Measurements from ENCODE around the gene KLF3. TPM values are rescaled to one million over a fixed set of nuclear protein-coding genes. Genes with fewer than 3 reads are reported as not detected.

The KLF3 gene
- total and polyA plus RNA-seq, 9 of the 15 experiments (the other 6 are each of a cell fraction or from before 2014, with no cell fraction given) = 9.9 to 47.2 (median 18.1) TPM

DNA sequence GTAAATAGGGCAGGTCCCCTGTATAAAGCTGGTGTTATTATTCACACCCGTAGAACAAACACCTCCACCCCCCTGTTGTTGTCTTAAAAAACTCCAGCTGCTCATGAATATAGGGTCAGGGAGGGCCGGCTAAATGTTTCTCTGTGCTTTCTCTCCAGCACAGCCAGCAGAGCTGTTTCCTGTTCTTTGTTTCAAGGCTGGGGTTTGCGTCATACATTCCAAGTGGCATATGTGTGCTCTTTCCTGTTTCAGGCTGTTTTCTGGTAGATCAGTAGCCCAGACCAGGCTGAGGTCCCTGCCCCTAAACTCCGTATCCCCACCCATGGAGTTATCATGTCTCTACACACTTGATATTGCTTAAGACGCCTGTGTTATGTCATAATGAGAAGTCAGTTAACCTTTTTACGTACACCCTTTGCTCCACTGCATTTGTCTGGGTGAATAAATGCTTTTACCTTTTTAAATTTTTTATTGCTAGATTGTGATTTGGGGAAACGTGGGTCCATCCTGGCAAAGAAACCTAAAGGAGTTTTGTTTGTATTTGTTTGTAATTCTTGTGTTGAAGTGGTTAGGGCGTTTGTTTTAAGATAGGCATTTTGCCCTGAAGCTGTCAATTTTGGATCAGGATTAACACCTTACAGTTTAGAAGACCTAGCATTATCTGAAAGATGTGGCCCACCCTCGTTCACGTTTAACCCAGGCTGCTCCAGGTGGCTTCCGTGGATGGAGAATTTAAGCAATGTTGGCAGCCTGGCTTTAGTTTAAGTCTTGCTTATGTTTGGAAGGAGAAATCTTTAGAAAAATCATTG lies 3.3 kb downstream of the KLF3 start (continued):
- TF ChIP-seq, protein P1, sequence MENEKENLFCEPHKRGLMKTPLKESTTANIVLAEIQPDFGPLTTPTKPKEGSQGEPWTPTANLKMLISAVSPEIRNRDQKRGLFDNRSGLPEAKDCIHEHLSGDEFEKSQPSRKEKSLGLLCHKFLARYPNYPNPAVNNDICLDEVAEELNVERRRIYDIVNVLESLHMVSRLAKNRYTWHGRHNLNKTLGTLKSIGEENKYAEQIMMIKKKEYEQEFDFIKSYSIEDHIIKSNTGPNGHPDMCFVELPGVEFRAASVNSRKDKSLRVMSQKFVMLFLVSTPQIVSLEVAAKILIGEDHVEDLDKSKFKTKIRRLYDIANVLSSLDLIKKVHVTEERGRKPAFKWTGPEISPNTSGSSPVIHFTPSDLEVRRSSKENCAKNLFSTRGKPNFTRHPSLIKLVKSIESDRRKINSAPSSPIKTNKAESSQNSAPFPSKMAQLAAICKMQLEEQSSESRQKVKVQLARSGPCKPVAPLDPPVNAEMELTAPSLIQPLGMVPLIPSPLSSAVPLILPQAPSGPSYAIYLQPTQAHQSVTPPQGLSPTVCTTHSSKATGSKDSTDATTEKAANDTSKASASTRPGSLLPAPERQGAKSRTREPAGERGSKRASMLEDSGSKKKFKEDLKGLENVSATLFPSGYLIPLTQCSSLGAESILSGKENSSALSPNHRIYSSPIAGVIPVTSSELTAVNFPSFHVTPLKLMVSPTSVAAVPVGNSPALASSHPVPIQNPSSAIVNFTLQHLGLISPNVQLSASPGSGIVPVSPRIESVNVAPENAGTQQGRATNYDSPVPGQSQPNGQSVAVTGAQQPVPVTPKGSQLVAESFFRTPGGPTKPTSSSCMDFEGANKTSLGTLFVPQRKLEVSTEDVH (IDR thresholded peaks at IDR 0.05; ENCODE audit: low read depth, partially characterized antibody) = peak; percentile 73
- TF ChIP-seq, protein P2, sequence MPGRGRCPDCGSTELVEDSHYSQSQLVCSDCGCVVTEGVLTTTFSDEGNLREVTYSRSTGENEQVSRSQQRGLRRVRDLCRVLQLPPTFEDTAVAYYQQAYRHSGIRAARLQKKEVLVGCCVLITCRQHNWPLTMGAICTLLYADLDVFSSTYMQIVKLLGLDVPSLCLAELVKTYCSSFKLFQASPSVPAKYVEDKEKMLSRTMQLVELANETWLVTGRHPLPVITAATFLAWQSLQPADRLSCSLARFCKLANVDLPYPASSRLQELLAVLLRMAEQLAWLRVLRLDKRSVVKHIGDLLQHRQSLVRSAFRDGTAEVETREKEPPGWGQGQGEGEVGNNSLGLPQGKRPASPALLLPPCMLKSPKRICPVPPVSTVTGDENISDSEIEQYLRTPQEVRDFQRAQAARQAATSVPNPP (IDR thresholded peaks at IDR 0.05; ENCODE audit: borderline replicate concordance, insufficient read depth, insufficient read length) = no peak
- TF ChIP-seq TBP (optimal IDR thresholded peaks at IDR 0.05; ENCODE audit: low read depth, low read length) (peak; percentile 64), TAF15 (IDR thresholded peaks at IDR 0.05; ENCODE audit: low read depth, low read length) (no peak), KDM4B (IDR thresholded peaks at IDR 0.05; ENCODE audit: borderline replicate concordance in 2 of 2, low read depth in 1 of 2) (no peak), C11orf30 (IDR thresholded peaks at IDR 0.05; ENCODE audit: low read depth) (no peak), PML (IDR thresholded peaks at IDR 0.05; ENCODE audit: low read length) (peak; percentile 82), MYBL2 (IDR thresholded peaks at IDR 0.05; ENCODE audit: low read depth) (peak; percentile 43), MYBL2 (CRISPR knock-in tag; IDR thresholded peaks at IDR 0.05; ENCODE audit: borderline replicate concordance) (no peak), ZNF584 (CRISPR knock-in tag; IDR thresholded peaks at IDR 0.05; ENCODE audit: low read depth) (no peak), SUPT5H (IDR thresholded peaks at IDR 0.05) (peak; percentile 70; the same call in 1 of the 2 replicates), ATF7 (IDR thresholded peaks at IDR 0.05) (peak; percentile 97), PHB (CRISPR knock-in tag; IDR thresholded peaks at IDR 0.05) (no peak)
- TF ChIP-seq, protein P3, sequence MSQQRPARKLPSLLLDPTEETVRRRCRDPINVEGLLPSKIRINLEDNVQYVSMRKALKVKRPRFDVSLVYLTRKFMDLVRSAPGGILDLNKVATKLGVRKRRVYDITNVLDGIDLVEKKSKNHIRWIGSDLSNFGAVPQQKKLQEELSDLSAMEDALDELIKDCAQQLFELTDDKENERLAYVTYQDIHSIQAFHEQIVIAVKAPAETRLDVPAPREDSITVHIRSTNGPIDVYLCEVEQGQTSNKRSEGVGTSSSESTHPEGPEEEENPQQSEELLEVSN (IDR thresholded peaks at IDR 0.05; ENCODE audit: borderline replicate concordance in 1 of 2, extremely low read depth in 1 of 2, insufficient read depth in 1 of 2, insufficient read length in 1 of 2, low read depth in 1 of 2, low read length in 1 of 2, poor library complexity in 1 of 2, severe bottlenecking in 1 of 2) = no peak
- TF ChIP-seq, protein P4, sequence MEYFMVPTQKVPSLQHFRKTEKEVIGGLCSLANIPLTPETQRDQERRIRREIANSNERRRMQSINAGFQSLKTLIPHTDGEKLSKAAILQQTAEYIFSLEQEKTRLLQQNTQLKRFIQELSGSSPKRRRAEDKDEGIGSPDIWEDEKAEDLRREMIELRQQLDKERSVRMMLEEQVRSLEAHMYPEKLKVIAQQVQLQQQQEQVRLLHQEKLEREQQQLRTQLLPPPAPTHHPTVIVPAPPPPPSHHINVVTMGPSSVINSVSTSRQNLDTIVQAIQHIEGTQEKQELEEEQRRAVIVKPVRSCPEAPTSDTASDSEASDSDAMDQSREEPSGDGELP (CRISPR knock-in tag; IDR thresholded peaks at IDR 0.05; ENCODE audit: borderline replicate concordance) = peak; percentile 84

Data from K562 (cell line).